CD4-positive, alpha-beta T cell (primary cell): Measurements from ENCODE around the gene SELPLG. TPM values are rescaled to one million over a fixed set of nuclear protein-coding genes. Genes with fewer than 3 reads are reported as not detected.

Experiments used
- ATAC-seq: fragments of 200-7000 bp; cut with Tn5 transposase; one replicate; pipeline ENCODE4 v1.10.0; 2022; ENCODE audit warnings: mild to moderate bottlenecking; ENCODE audit not compliant: poor library complexity
- CTCF ChIA-PET: fragments of 350-600 bp; sonication (Branson Sonifier 250); formaldehyde crosslinking; loops from one replicate; lab custom pipeline; 2021; ENCODE audit warnings: antibody characterized with exemption, inconsistent platforms; lab: Charles Lee
- POLR2A ChIA-PET: fragments of 350-600 bp; sonication (Branson Sonifier 250); formaldehyde crosslinking; loops from one replicate; lab custom pipeline; 2021; ENCODE audit warnings: antibody characterized with exemption, inconsistent platforms; lab: Charles Lee
- DNase-seq, 14 experiments: peaks; one replicate each; pipeline ENCODE4 v3.0.0-alpha.2; 2013 to 2020; ENCODE audit warnings: mixed read lengths in 2 of 14
- H3K27ac ChIP-seq, 2 donors: one replicate each; pipeline versions ENCODE4 v1.5.1 to v1.7.0; 2013; ENCODE audit warnings: low read length in 2 of 2, low read depth in 1 of 2, mild to moderate bottlenecking in 1 of 2
- H3K27me3 ChIP-seq, 2 experiments: 1 replicate in 1 of 2; 2 replicates in 1 of 2; pipeline versions ENCODE4 v1.6.1 to v1.7.0; 2013; ENCODE audit warnings: low read length in 2 of 2, control low read depth in 1 of 2, mild to moderate bottlenecking in 1 of 2, moderate library complexity in 1 of 2; ENCODE audit not compliant: insufficient read depth in 2 of 2, control insufficient read depth in 1 of 2
- H3K36me3 ChIP-seq: one replicate; pipeline ENCODE4 v1.6.1; 2013; ENCODE audit warnings: low read length, control low read depth; ENCODE audit not compliant: insufficient read depth
- H3K4me1 ChIP-seq: one replicate; pipeline ENCODE4 v1.6.1; 2013; ENCODE audit warnings: low read length, control low read depth; ENCODE audit not compliant: insufficient read depth
- H3K4me3 ChIP-seq: one replicate; pipeline ENCODE4 v1.5.1; 2013; ENCODE audit warnings: mild to moderate bottlenecking, low read length, moderate library complexity
- H3K9me3 ChIP-seq, 2 experiments: 1 replicate in 1 of 2; 2 replicates in 1 of 2; pipeline versions ENCODE4 v1.6.1 to v1.7.0; 2013; ENCODE audit warnings: low read length in 2 of 2, mild to moderate bottlenecking in 2 of 2, control low read depth in 1 of 2, moderate library complexity in 1 of 2; ENCODE audit not compliant: control insufficient read depth in 1 of 2, insufficient read depth in 1 of 2
- H3K27ac Mint-ChIP-seq: one replicate; pipeline ENCODE4 v1.8.0; 2020; ENCODE audit warnings: mixed read lengths
- H3K27me3 Mint-ChIP-seq: one replicate; pipeline ENCODE4 v1.8.0; 2021; ENCODE audit warnings: mixed read lengths
- H3K36me3 Mint-ChIP-seq: one replicate; pipeline ENCODE4 v1.8.0; 2021; ENCODE audit warnings: low read depth, mixed read lengths
- H3K4me1 Mint-ChIP-seq: one replicate; pipeline ENCODE4 v1.8.0; 2021; ENCODE audit warnings: low read depth, mixed read lengths
- H3K4me3 Mint-ChIP-seq: one replicate; pipeline ENCODE4 v1.8.0; 2020; ENCODE audit warnings: mild to moderate bottlenecking, mixed read lengths
- H3K9me3 Mint-ChIP-seq: one replicate; pipeline ENCODE4 v1.8.0; 2020; ENCODE audit warnings: mixed read lengths
- intact Hi-C, 2 experiments: fragments of 100-400 bp; cut with DNase I in 1 of 2; cut with micrococcal nuclease in 1 of 2; formaldehyde crosslinking; loops; one replicate each; pipeline versions ENCODE4 v1.15.1 to v1.9.0; 2023 to 2025; cut with DNase I, micrococcal nuclease
- total RNA-seq, 174 experiments: library from RNA in 2 of 174; stranded (reverse) in 2 of 174; gene quantifications; one replicate each; pipeline ENCODE4 v1.2.3 and lab custom pipeline; 2021 to 2026
- TF ChIP-seq, protein P1 (sequence below): fragments of 200-600 bp; IDR thresholded peaks from one replicate; pipeline ENCODE4 v1.8.0; 2022; ENCODE audit warnings: antibody characterized with exemption, mild to moderate bottlenecking

The SELPLG gene
- total RNA-seq, 2 experiments from 2014 or later = 25.7 to 27.8 TPM

DNA sequence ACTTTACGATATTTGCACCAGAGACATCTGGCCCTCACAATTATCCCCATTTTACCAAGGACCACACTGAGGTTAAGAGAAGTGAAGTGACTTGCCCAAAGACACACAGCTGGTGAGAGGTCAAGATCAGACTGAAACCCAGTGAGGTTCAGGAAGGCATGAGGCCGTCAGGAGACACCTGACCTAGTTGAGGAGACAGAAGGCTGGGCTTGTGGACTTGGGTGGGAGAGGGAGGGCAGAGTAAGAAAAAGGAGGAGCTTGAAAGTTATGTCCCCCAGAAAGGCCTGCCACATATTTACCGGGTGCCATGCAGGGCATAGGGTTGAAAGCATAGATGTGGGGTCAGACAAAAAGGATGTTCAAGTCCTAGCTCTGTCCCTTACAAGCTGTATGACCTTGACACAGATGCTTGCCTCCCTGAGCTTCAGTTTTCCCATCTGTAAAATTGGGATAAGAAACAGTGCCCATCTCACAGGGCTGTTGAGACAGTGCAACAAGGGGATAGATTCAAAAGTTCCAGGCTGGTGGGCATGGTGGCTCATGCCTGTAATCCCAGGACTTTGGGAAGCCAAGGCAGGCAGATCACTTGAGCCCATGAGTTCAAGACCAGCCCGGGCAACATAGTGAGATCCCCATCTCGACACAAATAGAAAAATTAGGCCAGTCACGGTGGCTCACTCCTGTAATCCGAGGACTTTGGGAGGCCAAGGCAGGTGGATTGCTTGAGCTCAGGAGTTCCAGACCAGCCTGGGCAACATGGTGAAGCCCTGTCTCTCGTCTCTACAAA is 6.4 kb downstream of the SELPLG start:
- Mint-ChIP-seq H3K4me1 (peaks cover 68% of the 10 kb centered on the region), H3K9me3 (no peaks in the 10 kb centered on the region), H3K36me3 (peaks cover 89% of the 10 kb centered on the region), H3K27ac (peak overlapping the region; percentile 100), H3K27me3 (no peaks in the 10 kb centered on the region), H3K4me3 (peak overlapping the region; percentile 60)
- DNase-seq (no peak), ATAC-seq (no peak)
- H3K9me3 ChIP-seq = no peaks in the 10 kb centered on the region
- TF ChIP-seq, protein P1, sequence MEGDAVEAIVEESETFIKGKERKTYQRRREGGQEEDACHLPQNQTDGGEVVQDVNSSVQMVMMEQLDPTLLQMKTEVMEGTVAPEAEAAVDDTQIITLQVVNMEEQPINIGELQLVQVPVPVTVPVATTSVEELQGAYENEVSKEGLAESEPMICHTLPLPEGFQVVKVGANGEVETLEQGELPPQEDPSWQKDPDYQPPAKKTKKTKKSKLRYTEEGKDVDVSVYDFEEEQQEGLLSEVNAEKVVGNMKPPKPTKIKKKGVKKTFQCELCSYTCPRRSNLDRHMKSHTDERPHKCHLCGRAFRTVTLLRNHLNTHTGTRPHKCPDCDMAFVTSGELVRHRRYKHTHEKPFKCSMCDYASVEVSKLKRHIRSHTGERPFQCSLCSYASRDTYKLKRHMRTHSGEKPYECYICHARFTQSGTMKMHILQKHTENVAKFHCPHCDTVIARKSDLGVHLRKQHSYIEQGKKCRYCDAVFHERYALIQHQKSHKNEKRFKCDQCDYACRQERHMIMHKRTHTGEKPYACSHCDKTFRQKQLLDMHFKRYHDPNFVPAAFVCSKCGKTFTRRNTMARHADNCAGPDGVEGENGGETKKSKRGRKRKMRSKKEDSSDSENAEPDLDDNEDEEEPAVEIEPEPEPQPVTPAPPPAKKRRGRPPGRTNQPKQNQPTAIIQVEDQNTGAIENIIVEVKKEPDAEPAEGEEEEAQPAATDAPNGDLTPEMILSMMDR = no peak
- peaks cover 83% of the 10 kb centered on the region for H3K36me3 ChIP-seq
- no peak overlapping the region for H3K4me3 ChIP-seq
- CTCF ChIA-PET = interaction anchor here (1.2 to 10.2 kb wide), 2 partner anchors 8 to 177 kb away, joined by 4 to 128 read pairs; no protein-coding TSS in a partner anchor
- peaks cover 94% of the 10 kb centered on the region for H3K4me1 ChIP-seq
- intact Hi-C loops = loop anchor here in 1 of 2 experiments (10.0 kb wide), 1 partner anchor 863 kb away; the partner anchor contains the start of gene PRDM4
- H3K27me3 ChIP-seq = no peaks in the 10 kb centered on the region
- POLR2A ChIA-PET = interaction anchor here (0.6 to 2.1 kb wide), 6 partner anchors 8 to 67 kb away, joined by 3 to 8 read pairs (median 5); partner anchors contain the start of genes ISCU and SART3
- H3K27ac ChIP-seq = peak overlapping the region; percentile 55 to 95

DNA sequence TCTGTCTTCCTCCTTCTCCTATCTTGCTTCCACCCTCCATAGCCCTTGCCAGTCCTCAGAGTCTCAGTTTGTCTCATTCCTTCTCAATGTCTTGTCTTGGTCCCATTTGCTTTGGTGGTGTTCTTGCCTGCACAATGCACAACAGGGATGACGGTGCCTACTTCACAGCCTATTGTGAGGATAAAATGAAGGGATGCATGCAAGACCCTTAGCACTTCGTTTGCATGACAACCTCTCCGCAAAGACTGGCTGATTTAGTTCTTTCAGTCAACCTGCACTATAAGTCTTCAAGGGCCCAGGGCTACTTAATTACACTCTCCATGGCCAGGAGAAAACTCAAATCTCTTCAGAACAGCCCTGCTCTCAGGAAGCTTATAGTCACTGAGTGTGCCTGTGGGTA is 8.5 kb downstream of the SELPLG start:
- DNase-seq (no peak), ATAC-seq (no peak)
- Mint-ChIP-seq H3K27ac (peak overlapping the region; percentile 100), H3K4me3 (peak overlapping the region; percentile 53), H3K9me3 (no peaks in the 10 kb centered on the region), H3K4me1 (peaks cover 61% of the 10 kb centered on the region), H3K27me3 (no peaks in the 10 kb centered on the region), H3K36me3 (peaks cover 92% of the 10 kb centered on the region)
- no peak overlapping the region for H3K4me3 ChIP-seq
- TF ChIP-seq, protein P1 = no peak
- H3K27ac ChIP-seq = peak overlapping the region in 1 of 2 donors; percentile 38
- intact Hi-C loops = loop anchor here in 1 of 2 experiments (10.0 kb wide), 1 partner anchor 860 kb away; the partner anchor contains the start of gene PRDM4
- no peaks in the 10 kb centered on the region for H3K9me3 ChIP-seq
- POLR2A ChIA-PET = interaction anchor here (1.4 kb wide), 1 partner anchor 10 kb away, joined by 3 read pairs; no protein-coding TSS in a partner anchor
- CTCF ChIA-PET = no interaction called here
- peaks cover 94% of the 10 kb centered on the region for H3K4me1 ChIP-seq
- no peaks in the 10 kb centered on the region for H3K27me3 ChIP-seq
- H3K36me3 ChIP-seq = peaks cover 94% of the 10 kb centered on the region

DNA sequence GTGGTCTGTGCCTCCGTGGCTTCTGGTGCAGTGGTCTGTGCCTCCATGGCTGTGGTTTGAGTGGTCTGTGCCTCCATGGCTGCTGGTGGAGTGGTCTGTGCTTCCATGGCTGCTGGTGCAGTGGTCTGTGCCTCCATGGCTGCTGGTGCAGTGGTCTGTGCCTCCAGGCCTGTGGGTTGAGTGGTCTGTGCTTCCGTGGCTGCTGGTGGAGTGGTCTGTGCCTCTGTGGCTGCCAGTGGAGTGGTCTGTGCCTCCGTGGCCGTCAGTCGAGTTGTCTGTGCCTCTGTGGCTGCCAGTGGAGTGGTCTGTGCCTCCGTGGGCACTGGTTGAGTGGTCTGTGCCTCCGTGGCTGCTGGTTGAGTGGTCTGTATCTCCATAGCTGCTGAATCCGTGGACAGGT is 10.1 kb downstream of the SELPLG start:
- Mint-ChIP-seq H3K4me3 (no peak overlapping the region), H3K9me3 (no peaks in the 10 kb centered on the region), H3K27me3 (no peaks in the 10 kb centered on the region), H3K4me1 (peaks cover 61% of the 10 kb centered on the region), H3K36me3 (peaks cover 92% of the 10 kb centered on the region), H3K27ac (peak overlapping the region; percentile 84)
- intact Hi-C loops = loop anchor here in 1 of 2 experiments (10.0 kb wide), 1 partner anchor 859 kb away; the partner anchor contains the start of gene PRDM4
- TF ChIP-seq, protein P1 = no peak
- Histone ChIP-seq H3K27ac (peak overlapping the region in 1 of 2 donors; percentile 55), H3K27me3 (no peaks in the 10 kb centered on the region), H3K4me1 (peaks cover 85% of the 10 kb centered on the region), H3K36me3 (peaks cover 92% of the 10 kb centered on the region), H3K4me3 (no peak overlapping the region), H3K9me3 (no peaks in the 10 kb centered on the region)
- POLR2A ChIA-PET = interaction anchor here (1.4 kb wide), 1 partner anchor 12 kb away, joined by 3 read pairs; no protein-coding TSS in a partner anchor
- ATAC-seq = no peak
- CTCF ChIA-PET = no interaction called here
- no peak for DNase-seq
